T-helper 17 cell (primary cell): ENCODE results near the gene IMP4. TPM values are rescaled to one million over a fixed set of nuclear protein-coding genes. Genes with fewer than 3 reads are reported as not detected.

Source experiments
- ATAC-seq: fragments of 150-1000 bp; cut with Tn5 transposase; 2 replicates; pipeline ENCODE4 v1.10.0; 2021; ENCODE audit warnings: mild to moderate bottlenecking, moderate library complexity
- DNase-seq, 3 donors: peaks; one replicate each; pipeline versions ENCODE4 v3.0.0 to v3.0.0-alpha.2; 2020 to 2021
- H3K9me3 ChIP-seq: one replicate; pipeline ENCODE4 v1.7.0; 2013; ENCODE audit warnings: low read length, mild to moderate bottlenecking; ENCODE audit not compliant: control insufficient read depth, poor library complexity, severe bottlenecking
- H3K27ac Mint-ChIP-seq: one replicate; pipeline ENCODE4 v1.8.0; 2022; ENCODE audit warnings: mild to moderate bottlenecking, moderate library complexity, mixed read lengths
- H3K27me3 Mint-ChIP-seq: one replicate; pipeline ENCODE4 v1.8.0; 2022; ENCODE audit warnings: mixed read lengths
- H3K36me3 Mint-ChIP-seq: one replicate; pipeline ENCODE4 v1.8.0; 2022; ENCODE audit warnings: low read depth, mixed read lengths
- H3K4me1 Mint-ChIP-seq: one replicate; pipeline ENCODE4 v1.8.0; 2022; ENCODE audit warnings: mild to moderate bottlenecking, mixed read lengths
- H3K4me3 Mint-ChIP-seq: one replicate; pipeline ENCODE4 v1.8.0; 2022; ENCODE audit warnings: mild to moderate bottlenecking, moderate library complexity, mixed read lengths
- total RNA-seq, 4 donors: library from RNA in 2 of 4; stranded (reverse) in 2 of 4; gene quantifications; one replicate each; pipeline ENCODE4 v1.2.3 and lab custom pipeline; 2022 to 2026

Gene IMP4
- total RNA-seq, 2 donors from 2014 or later = 59.3 to 65.6 TPM

DNA sequence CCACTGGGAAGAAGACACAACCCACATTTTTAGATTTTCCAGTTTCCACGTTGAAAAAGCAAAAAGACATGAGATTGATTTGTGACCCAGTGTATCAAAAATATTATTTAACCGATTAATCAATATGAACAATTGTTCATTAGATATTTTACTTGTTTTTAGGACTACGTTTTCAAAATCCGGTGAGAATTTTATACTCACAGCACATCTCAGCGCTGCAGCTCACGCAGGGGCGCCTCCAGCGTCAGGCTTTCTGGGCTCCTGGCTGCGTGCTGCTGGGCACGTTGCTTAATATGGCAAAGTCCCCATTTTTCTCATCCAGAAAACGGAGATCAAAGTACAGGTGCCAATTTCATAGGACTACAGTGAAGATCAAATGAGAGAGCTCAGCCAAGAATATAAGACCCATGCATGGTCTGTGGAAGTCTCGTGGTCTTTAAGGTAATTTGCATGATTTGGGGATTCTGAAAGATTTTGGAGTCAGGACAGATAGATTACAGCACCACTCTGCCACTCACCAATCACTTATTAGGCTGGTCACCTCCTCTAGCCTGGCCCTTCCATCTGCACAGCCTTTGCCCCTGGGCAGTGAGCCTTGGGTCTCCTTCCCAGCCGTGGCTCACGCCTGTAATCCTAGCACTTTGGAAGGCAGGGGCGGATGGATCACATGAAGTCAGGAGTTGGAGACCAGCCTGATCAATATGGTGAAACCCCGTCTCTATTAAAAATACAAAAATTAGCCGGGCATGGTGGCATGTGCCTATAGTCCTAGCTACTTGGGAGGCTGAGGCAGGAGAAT is 49.4 kb downstream of the IMP4 start:
- no peaks in the 10 kb centered on the region for H3K9me3 ChIP-seq
- Mint-ChIP-seq H3K27ac (peak overlapping the region; percentile 83), H3K36me3 (peaks cover 2% of the 10 kb centered on the region), H3K4me3 (peak overlapping the region; percentile 91), H3K4me1 (peaks cover 10% of the 10 kb centered on the region), H3K27me3 (peaks cover 14% of the 10 kb centered on the region)
- ATAC-seq (no peak), DNase-seq (no peak)

DNA sequence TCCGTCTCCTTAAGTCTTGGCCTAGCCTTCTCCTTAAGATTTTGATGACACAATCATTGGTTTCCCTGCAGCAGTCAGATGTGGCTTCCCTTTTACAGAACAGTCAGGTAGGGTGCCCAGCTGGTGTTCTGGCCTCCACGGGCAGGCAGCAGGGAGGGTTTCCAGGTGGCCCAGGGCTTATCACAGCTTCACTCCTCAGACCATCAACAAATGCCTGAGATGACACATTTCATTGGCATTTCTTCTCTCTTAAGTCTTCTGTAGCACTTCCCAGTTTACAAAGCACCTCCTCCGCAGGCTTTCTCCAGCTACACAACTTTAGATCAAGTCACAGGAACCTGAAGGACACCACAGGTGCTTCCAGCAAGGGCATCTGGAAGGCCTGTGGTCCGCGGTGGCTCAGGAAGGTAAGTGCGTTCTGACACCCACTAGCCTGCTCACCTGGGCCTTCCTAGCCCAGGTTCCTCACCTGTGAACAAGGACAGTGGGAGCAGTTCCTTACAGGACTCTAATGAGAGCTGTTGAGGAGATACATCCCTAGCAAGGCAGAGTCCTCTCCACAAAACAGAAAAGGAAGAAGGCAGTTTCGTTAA is 50.7 kb downstream of the IMP4 start:
- peaks cover 10% of the 10 kb centered on the region for H3K4me1 Mint-ChIP-seq
- no peak overlapping the region for H3K4me3 Mint-ChIP-seq
- H3K27ac Mint-ChIP-seq = no peak overlapping the region
- DNase-seq (no peak), ATAC-seq (no peak)
- peaks cover 14% of the 10 kb centered on the region for H3K27me3 Mint-ChIP-seq
- H3K9me3 ChIP-seq = no peaks in the 10 kb centered on the region
- H3K36me3 Mint-ChIP-seq = peaks cover 2% of the 10 kb centered on the region

Other genes with a start within 250 kb of the IMP4 start
- gene POTEF, start 213.7 kb upstream of the IMP4 start, total RNA-seq = not detected
- gene CCDC74B, start 197.8 kb upstream of the IMP4 start, total RNA-seq = under 1 TPM; 0.21 to 0.99 TPM
- gene SMPD4, start 161.3 kb upstream of the IMP4 start, total RNA-seq = 10 to 100 TPM; 67.6 to 83.3 TPM
- 100 to 1,000 TPM; 193 to 211 TPM for gene MZT2B, start 160.6 kb upstream of the IMP4 start, total RNA-seq
- gene TUBA3E, start 144.5 kb upstream of the IMP4 start, total RNA-seq = not detected
- 100 to 1,000 TPM in 1 of 2 donors, 10 to 100 TPM in 1; 53.2 to 102 TPM for gene PTPN18, start 13.2 kb downstream of the IMP4 start, total RNA-seq
- gene POTEI, start 166.4 kb downstream of the IMP4 start, total RNA-seq = not detected
- not detected for gene CFC1B, start 178.3 kb downstream of the IMP4 start, total RNA-seq